Common myeloid progenitor, CD34-positive (primary cell): ENCODE results near the gene NUCKS1. TPM values are rescaled to one million over a fixed set of nuclear protein-coding genes. Genes with fewer than 3 reads are reported as not detected.

Source experiments
- CTCF ChIA-PET: fragments of 350-600 bp; sonication (Branson Sonifier 250); formaldehyde crosslinking; loops from one replicate; lab custom pipeline; 2021; ENCODE audit warnings: antibody characterized with exemption; lab: Charles Lee
- POLR2A ChIA-PET: fragments of 350-600 bp; sonication (Branson Sonifier 250); formaldehyde crosslinking; loops from one replicate; lab custom pipeline; 2021; ENCODE audit warnings: antibody characterized with exemption; lab: Charles Lee
- DNase-seq, 3 donors: peaks; one replicate each; pipeline versions ENCODE4 v3.0.0 to v3.0.0-alpha.2; 2013
- H3K27ac ChIP-seq, 2 experiments: 1 replicate in 1 of 2; 2 replicates in 1 of 2; pipeline ENCODE4 v1.7.0; 2013; ENCODE audit warnings: inconsistent platforms in 2 of 2, low read length in 2 of 2, mild to moderate bottlenecking in 2 of 2, low read depth in 1 of 2, moderate library complexity in 1 of 2; ENCODE audit not compliant: severe bottlenecking in 2 of 2, insufficient read depth in 1 of 2, poor library complexity in 1 of 2
- H3K27me3 ChIP-seq, 5 experiments: replicated peaks in 2 of 5; 1 replicate in 3 of 5; 2 replicates in 2 of 5; pipeline versions ENCODE4 v1.6.1 to v1.7.0; 2013; ENCODE audit warnings: low read length in 4 of 5, mild to moderate bottlenecking in 2 of 5, moderate library complexity in 2 of 5, inconsistent platforms in 1 of 5; ENCODE audit not compliant: insufficient read depth in 5 of 5, control insufficient read depth in 4 of 5
- H3K36me3 ChIP-seq, 4 experiments: 1 replicate in 2 of 4; 2 replicates in 2 of 4; pipeline versions ENCODE4 v1.6.1 to v1.7.0; 2013; ENCODE audit warnings: low read length in 3 of 4, control low read depth in 1 of 4, mild to moderate bottlenecking in 1 of 4; ENCODE audit not compliant: control insufficient read depth in 4 of 4, insufficient read depth in 4 of 4
- H3K4me1 ChIP-seq, 4 experiments: 1 replicate in 3 of 4; 2 replicates in 1 of 4; pipeline versions ENCODE4 v1.6.1 to v1.7.1; 2013; ENCODE audit warnings: low read length in 3 of 4, mild to moderate bottlenecking in 3 of 4, control low read depth in 1 of 4, inconsistent platforms in 1 of 4, moderate library complexity in 1 of 4; ENCODE audit not compliant: control insufficient read depth in 4 of 4, insufficient read depth in 4 of 4; ENCODE audit errors: control extremely low read depth in 1 of 4
- H3K4me3 ChIP-seq, 7 experiments: 1 replicate in 4 of 7; 2 replicates in 3 of 7; pipeline versions ENCODE4 v1.5.1 to v1.7.0; 2013; ENCODE audit warnings: mild to moderate bottlenecking in 7 of 7, low read length in 6 of 7, moderate library complexity in 6 of 7, inconsistent platforms in 2 of 7, low read depth in 2 of 7, control low read depth in 1 of 7; ENCODE audit not compliant: insufficient read depth in 4 of 7, control insufficient read depth in 1 of 7; ENCODE audit errors: extremely low read depth in 1 of 7
- H3K9me3 ChIP-seq, 5 experiments: 1 replicate in 4 of 5; 2 replicates in 1 of 5; pipeline versions ENCODE4 v1.6.1 to v1.7.1; 2013; ENCODE audit warnings: low read length in 4 of 5, mild to moderate bottlenecking in 2 of 5, inconsistent platforms in 1 of 5, low read depth in 1 of 5, moderate library complexity in 1 of 5; ENCODE audit not compliant: control insufficient read depth in 4 of 5, insufficient read depth in 2 of 5; ENCODE audit errors: control extremely low read depth in 1 of 5
- WGBS: methylation state at CpG from one replicate; pipeline ENCODE4 v1.1.5; 2013; ENCODE audit not compliant: insufficient coverage; 5-methylcytosine and 5-hydroxymethylcytosine counted together
- polyA plus RNA-seq: library from polyadenylated mRNA; unstranded; fragments of 120-200 nt; gene quantifications from one replicate; pipeline ENCODE4 v1.2.1, GENCODE V29; 2013

NUCKS1 gene
- polyA plus RNA-seq: 65.6 TPM

DNA sequence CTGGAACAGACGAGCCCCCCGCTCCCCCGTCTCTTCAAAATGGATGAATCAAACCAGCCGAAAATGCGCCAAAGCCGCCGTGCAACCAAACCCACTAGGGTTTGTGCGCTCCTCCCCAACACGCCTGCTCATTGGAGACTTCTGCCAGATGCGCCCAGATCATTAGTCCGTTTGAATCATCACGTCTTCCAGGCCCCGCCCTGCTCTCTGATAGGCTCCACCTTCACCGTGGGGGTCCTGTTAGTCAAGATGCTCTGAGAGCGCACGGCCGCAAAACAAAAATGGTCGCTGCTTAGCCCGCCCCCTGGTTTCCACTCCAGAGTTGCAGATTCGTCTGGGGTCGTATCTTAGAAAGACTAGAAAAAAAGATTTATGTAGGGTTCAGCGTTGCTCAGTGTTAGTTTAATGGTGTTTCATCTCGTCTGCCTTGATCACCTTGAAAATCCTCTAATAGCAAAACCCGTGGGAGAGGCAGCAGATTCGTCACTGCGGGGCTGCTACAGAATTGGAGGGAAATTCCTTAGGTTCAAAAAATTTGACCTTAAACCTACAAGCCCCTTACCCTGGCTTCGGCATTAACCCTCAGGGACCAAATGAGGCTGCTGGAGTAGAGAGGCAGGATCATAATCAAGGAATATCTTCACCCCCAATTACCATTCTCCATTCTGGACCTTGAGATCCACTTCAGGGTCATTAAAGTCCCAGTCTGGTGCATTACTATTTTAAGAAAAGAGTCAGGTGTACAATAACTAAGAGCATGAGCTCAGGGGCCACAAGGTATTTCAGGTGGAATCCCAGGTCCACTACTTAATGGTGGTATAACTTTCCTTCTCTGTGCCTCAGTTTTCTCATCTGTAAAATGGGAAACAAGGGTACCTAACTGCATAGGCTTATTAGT is at the start of gene NUCKS1:
TSS of gene NUCKS1 (minus strand) at position 45 of the 898 bp plus-strand sequence. CDS start 209 bp downstream, outside the sequence.
- WGBS: 0% methylated on average over 26 of the region's 27 CpGs
- DNase-seq: peak; percentile 100
- peaks cover 13 to 31% (median 19%) of the 10 kb centered on the region in 4 experiments for H3K4me1 ChIP-seq
- POLR2A ChIA-PET: interaction anchor here (0.8 kb wide), 1 partner anchor 35 kb away, joined by 3 read pairs; no protein-coding TSS in a partner anchor
- no peaks in the 10 kb centered on the region for H3K9me3 ChIP-seq
- H3K27ac ChIP-seq: peak within 1 kb of the TSS; percentile 97 to 98
- peak within 1 kb of the TSS; percentile 82 to 99 (median 94) for H3K4me3 ChIP-seq
- peaks cover 0 to 14% (median 0%) of the 10 kb centered on the region in 4 experiments for H3K36me3 ChIP-seq
- no peaks in the 10 kb centered on the region for H3K27me3 ChIP-seq
- CTCF ChIA-PET: interaction anchor here (1.3 kb wide), 1 partner anchor 10 kb away, joined by 4 read pairs; no protein-coding TSS in a partner anchor

- POLR2A ChIA-PET: no interaction called here
- H3K9me3 ChIP-seq: no peaks in the 10 kb centered on the region
- no peaks in the 10 kb centered on the region for H3K27me3 ChIP-seq
- H3K4me3 ChIP-seq: no peak overlapping the region
- H3K36me3 ChIP-seq: peaks cover 9 to 67% (median 30%) of the 10 kb centered on the region in 4 experiments
- H3K4me1 ChIP-seq: no peaks in the 10 kb centered on the region
- WGBS: 82% methylated on average over 5 of the region's 5 CpGs
- CTCF ChIA-PET: no interaction called here
- DNase-seq: no peak
- no peak overlapping the region for H3K27ac ChIP-seq
Observed at GRCh38 chr1:205798577-205798976, 48.6 kb upstream of the NUCKS1 start.

DNA sequence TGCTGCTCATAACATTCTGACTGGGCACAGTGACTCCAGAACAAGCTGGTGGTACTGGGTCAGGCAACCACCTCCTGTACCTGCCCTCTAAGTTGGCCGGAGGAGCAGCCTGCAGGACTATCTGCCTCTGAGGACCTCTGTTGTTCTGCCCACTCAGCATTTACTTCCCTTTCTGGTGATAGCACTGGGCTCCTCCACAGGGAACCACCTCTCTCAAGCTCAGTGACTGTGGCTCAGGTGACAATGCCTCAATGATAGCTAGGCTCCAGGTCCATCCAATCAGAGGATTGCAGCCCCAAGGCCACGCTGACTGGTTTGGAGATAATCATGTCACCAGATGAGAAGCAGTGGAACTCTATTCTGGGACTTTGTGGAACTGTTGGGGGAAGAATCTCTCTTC is 47.2 kb upstream of the NUCKS1 start:
- Histone ChIP-seq H3K4me3 (no peak overlapping the region), H3K36me3 (peaks cover 9 to 75% (median 30%) of the 10 kb centered on the region in 4 experiments), H3K27me3 (no peaks in the 10 kb centered on the region), H3K27ac (no peak overlapping the region), H3K4me1 (no peaks in the 10 kb centered on the region), H3K9me3 (no peaks in the 10 kb centered on the region)
- WGBS: 95% methylated on average over 2 of the region's 2 CpGs
- DNase-seq: no peak
- CTCF ChIA-PET: interaction anchor here (0.6 to 10.6 kb wide), 5 partner anchors 9 to 184 kb away, joined by 3 to 173 read pairs (median 3); no protein-coding TSS in a partner anchor
- POLR2A ChIA-PET: interaction anchor here (0.6 kb wide), 1 partner anchor 313 kb away, joined by 3 read pairs; no protein-coding TSS in a partner anchor

DNA sequence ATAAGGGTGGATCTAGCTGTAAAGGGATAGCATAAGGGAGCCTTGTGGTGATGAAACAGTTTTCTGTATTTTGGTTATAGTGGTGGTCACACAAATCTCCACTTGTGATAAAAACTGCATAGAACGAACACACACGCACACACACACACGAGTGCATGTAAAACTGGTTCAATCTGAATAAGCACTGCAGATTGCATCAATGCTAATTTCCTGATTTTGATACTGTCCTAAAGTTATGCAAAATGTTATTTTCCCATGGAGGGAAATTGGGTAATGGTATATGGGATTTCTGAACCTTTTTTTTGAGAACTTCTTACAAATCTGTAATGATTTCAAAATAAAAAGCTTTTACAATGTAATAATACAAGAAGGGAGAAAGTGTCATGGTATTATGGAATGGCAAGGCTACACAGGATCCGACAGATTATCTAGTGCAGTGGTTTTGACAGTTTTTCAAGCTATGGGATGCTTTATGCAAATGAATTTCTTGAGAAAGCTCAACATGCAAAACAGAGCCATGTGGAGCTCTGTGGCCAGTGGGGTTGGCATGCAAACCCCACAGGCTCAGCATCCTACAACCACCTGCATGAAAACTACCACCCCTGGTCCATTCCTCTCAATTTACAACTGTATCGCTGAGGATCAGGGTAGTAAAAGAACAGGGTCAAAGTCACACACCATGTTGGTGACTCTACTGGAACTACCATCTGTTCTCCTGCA is 44.2 kb upstream of the NUCKS1 start:
- no peak for DNase-seq
- CTCF ChIA-PET: interaction anchor here (0.7 to 10.6 kb wide), 14 partner anchors 11 to 187 kb away, joined by 3 to 173 read pairs (median 6); partner anchors contain the start of gene PM20D1
- POLR2A ChIA-PET: no interaction called here
- H3K4me1 ChIP-seq: no peaks in the 10 kb centered on the region
- no peak overlapping the region for H3K27ac ChIP-seq
- H3K36me3 ChIP-seq: peaks cover 12 to 72% (median 29%) of the 10 kb centered on the region in 4 experiments
- no peaks in the 10 kb centered on the region for H3K27me3 ChIP-seq
- WGBS: 90% methylated on average over 2 of the region's 5 CpGs
- no peak overlapping the region for H3K4me3 ChIP-seq
- H3K9me3 ChIP-seq: no peaks in the 10 kb centered on the region

DNA sequence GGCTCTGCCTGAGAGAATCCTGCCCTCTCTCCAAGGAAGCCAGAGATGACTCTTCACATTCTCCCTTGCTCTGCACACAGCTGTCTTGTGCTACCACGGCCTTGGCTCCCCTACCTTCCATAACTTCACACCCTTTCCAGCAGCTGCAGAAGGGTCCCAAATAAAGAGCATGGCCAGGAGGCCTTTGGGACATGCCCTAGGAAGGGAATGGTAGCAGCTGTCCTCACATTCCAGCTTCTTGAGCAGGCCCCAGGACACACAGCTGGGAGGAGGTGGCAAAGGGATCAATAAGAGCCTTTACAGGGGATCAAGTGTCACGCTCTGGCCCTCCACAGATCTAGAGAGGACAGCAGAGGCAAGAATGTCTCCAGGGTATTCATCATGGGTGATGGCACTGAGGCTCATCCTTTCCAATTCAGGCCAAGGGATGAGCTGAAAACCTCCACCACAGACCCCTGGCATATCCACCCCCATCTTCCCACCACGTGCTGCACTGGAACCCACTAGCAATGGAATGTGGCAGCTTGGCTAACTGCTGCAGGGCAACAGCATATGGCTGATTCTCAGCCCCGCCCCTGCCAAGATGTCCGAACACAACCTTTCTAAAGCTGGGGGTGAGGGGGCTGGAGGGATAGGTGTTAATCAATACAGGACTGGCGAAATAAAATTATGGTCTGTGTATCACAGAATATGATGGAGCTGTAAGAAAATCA is 43.1 kb upstream of the NUCKS1 start:
- no peak overlapping the region for H3K27ac ChIP-seq
- CTCF ChIA-PET: interaction anchor here (0.7 to 10.6 kb wide), 14 partner anchors 11 to 188 kb away, joined by 3 to 173 read pairs (median 10); partner anchors contain the start of gene PM20D1
- H3K4me1 ChIP-seq: no peaks in the 10 kb centered on the region
- peaks cover 9 to 62% (median 23%) of the 10 kb centered on the region in 4 experiments for H3K36me3 ChIP-seq
- H3K9me3 ChIP-seq: no peaks in the 10 kb centered on the region
- 94% methylated on average over 6 of the region's 6 CpGs for WGBS
- no peak overlapping the region for H3K4me3 ChIP-seq
- no peak for DNase-seq
- POLR2A ChIA-PET: no interaction called here
- H3K27me3 ChIP-seq: no peaks in the 10 kb centered on the region

DNA sequence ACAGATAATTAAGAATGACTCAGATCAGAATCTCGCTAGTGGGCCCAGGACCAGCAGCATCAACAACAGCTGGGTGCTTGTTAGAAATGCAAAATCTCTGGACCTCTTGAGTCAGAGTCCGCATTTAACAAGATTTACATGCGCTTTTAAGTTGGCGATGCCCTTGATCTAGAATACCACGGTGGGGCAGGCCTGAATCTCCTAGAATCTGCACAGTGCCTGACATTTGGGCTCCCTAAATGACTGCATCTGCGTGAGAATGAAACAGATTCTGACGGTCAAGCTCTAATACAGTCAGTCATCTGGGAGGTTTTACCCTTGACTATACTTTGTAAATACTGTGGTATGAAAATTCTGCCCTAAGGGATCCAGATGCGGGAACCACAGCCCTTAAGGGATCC is 42.5 kb upstream of the NUCKS1 start:
- Histone ChIP-seq H3K27ac (no peak overlapping the region), H3K36me3 (peaks cover 9 to 55% (median 20%) of the 10 kb centered on the region in 4 experiments), H3K4me1 (no peaks in the 10 kb centered on the region), H3K4me3 (no peak overlapping the region), H3K27me3 (no peaks in the 10 kb centered on the region), H3K9me3 (no peaks in the 10 kb centered on the region)
- ChIA-PET CTCF (interaction anchor here (0.7 to 10.6 kb wide), 21 partner anchors 9 to 313 kb away, joined by 3 to 173 read pairs (median 8); no protein-coding TSS in a partner anchor), POLR2A (no interaction called here)
- no peak for DNase-seq
- 96% methylated on average over 7 of the region's 8 CpGs for WGBS
